Gastroesophageal sphincter (tissue), 3 donors: ENCODE results near the gene SLFNL1.

Source experiments
- POLR2A ChIP-seq, 2 donors: fragments of 450-650 bp; IDR thresholded peaks; one replicate each; pipeline ENCODE4 v1.6.1; 2017; ENCODE audit warnings: antibody characterized with exemption in 2 of 2, mild to moderate bottlenecking in 2 of 2, moderate library complexity in 1 of 2
- TF ChIP-seq, protein P1 (sequence below), 4 experiments: fragments of 200-600 bp in 2 of 4; fragments of 450-650 bp in 2 of 4; sonication (generic) in 1 of 4; IDR thresholded peaks; one replicate each; pipeline ENCODE4 v1.5.1; 2017 to 2019; ENCODE audit warnings: antibody characterized with exemption in 4 of 4, mild to moderate bottlenecking in 2 of 4, moderate library complexity in 2 of 4

GRCh38 chr1:40980068-40980452 lies 41.5 kb downstream of the SLFNL1 start:
- TF ChIP-seq, protein P1, sequence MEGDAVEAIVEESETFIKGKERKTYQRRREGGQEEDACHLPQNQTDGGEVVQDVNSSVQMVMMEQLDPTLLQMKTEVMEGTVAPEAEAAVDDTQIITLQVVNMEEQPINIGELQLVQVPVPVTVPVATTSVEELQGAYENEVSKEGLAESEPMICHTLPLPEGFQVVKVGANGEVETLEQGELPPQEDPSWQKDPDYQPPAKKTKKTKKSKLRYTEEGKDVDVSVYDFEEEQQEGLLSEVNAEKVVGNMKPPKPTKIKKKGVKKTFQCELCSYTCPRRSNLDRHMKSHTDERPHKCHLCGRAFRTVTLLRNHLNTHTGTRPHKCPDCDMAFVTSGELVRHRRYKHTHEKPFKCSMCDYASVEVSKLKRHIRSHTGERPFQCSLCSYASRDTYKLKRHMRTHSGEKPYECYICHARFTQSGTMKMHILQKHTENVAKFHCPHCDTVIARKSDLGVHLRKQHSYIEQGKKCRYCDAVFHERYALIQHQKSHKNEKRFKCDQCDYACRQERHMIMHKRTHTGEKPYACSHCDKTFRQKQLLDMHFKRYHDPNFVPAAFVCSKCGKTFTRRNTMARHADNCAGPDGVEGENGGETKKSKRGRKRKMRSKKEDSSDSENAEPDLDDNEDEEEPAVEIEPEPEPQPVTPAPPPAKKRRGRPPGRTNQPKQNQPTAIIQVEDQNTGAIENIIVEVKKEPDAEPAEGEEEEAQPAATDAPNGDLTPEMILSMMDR (IDR thresholded peaks at IDR 0.05), result no peak
- no peak for TF ChIP-seq POLR2A (IDR thresholded peaks at IDR 0.05)
